Tibial nerve (tissue), 4 donors: ENCODE results near the gene PHACTR1. TPM values are rescaled to one million over a fixed set of nuclear protein-coding genes. Genes with fewer than 3 reads are reported as not detected.
A peak's percentile ranks its signal among the peaks of the same experiment; 100 is the strongest.

Source experiments
- DNase-seq, 2 donors: peaks; one replicate each; pipeline ENCODE4 v3.0.0-alpha.2; 2019; ENCODE audit warnings: low spot score in 2 of 2
- H3K27ac ChIP-seq, 4 donors: fragments of 200-600 bp; sonication (generic) in 3 of 4; one replicate each; pipeline ENCODE4 v1.5.1; 2017 to 2019; ENCODE audit warnings: mild to moderate bottlenecking in 1 of 4
- H3K27me3 ChIP-seq, 2 donors: fragments of 200-600 bp; sonication (generic) in 1 of 2; one replicate each; pipeline versions ENCODE4 v1.5.1 to v1.6.0; 2017 to 2019
- H3K36me3 ChIP-seq, 3 donors: fragments of 200-600 bp; sonication (generic); one replicate each; pipeline ENCODE4 v1.5.1; 2018 to 2019
- H3K4me1 ChIP-seq, 4 donors: fragments of 200-600 bp; sonication (generic) in 3 of 4; one replicate each; pipeline ENCODE4 v1.5.1; 2017 to 2019
- H3K4me3 ChIP-seq, 4 donors: fragments of 200-600 bp; sonication (generic) in 3 of 4; one replicate each; pipeline ENCODE4 v1.5.1; 2017 to 2019; ENCODE audit warnings: mild to moderate bottlenecking in 1 of 4, moderate library complexity in 1 of 4
- H3K9me3 ChIP-seq, 4 donors: fragments of 200-600 bp; sonication (generic) in 3 of 4; one replicate each; pipeline ENCODE4 v1.5.1; 2017 to 2019
- CTCF ChIP-seq, 5 experiments: fragments of 200-600 bp in 3 of 5; fragments of 450-650 bp in 2 of 5; sonication (generic) in 3 of 5; IDR thresholded peaks; one replicate each; pipeline ENCODE4 v1.5.1; 2016 to 2019; ENCODE audit warnings: antibody characterized with exemption in 5 of 5, mild to moderate bottlenecking in 3 of 5, moderate library complexity in 2 of 5
- EP300 ChIP-seq, 2 donors: sonication (generic); formaldehyde crosslinking; IDR thresholded peaks; one replicate each; pipeline ENCODE4 v1.6.1; 2017; ENCODE audit warnings: antibody characterized with exemption in 2 of 2, mild to moderate bottlenecking in 1 of 2
- POLR2A ChIP-seq, 2 donors: fragments of 450-650 bp; IDR thresholded peaks; one replicate each; pipeline ENCODE4 v1.6.1; 2017; ENCODE audit warnings: antibody characterized with exemption in 2 of 2, mild to moderate bottlenecking in 2 of 2, moderate library complexity in 2 of 2
- WGBS, 2 donors: methylation state at CpG; one replicate each; pipeline ENCODE4 v1.1.5; 2018; 5-methylcytosine and 5-hydroxymethylcytosine counted together
- total RNA-seq, 4 donors: library from RNA; depleted of rRNA; stranded (reverse); fragments of >200 nt; gene quantifications; one replicate each; pipeline ENCODE4 v1.1.0, GENCODE V29; 2016

The PHACTR1 gene
- total RNA-seq, 4 donors from 2014 or later = 1.5 to 2.7 (median 1.6) TPM

- no peak for DNase-seq
- peaks cover 0 to 6% (median 0%) of the 10 kb centered on the region in 3 donors for H3K36me3 ChIP-seq
- no peaks in the 10 kb centered on the region for H3K9me3 ChIP-seq
- peaks cover 0 to 6% (median 0%) of the 10 kb centered on the region in 4 donors for H3K4me1 ChIP-seq
- no peak overlapping the region for H3K27ac ChIP-seq
- WGBS, 2 donors = 56 to 63% methylated on average over 1 of the region's 1 CpG
- no peak for TF ChIP-seq POLR2A (IDR thresholded peaks at IDR 0.05)
- peak in 1 of 2 donors; percentile 67 for TF ChIP-seq EP300 (IDR thresholded peaks at IDR 0.05)
- no peaks in the 10 kb centered on the region for H3K27me3 ChIP-seq
- no peak overlapping the region for H3K4me3 ChIP-seq
Observed at GRCh38 chr6:13261464-13261994, 545.0 kb downstream of the PHACTR1 start.

- H3K9me3 ChIP-seq = no peaks in the 10 kb centered on the region
- peaks cover 0 to 6% (median 0%) of the 10 kb centered on the region in 4 donors for H3K4me1 ChIP-seq
- no peak overlapping the region for H3K27ac ChIP-seq
- TF ChIP-seq POLR2A (IDR thresholded peaks at IDR 0.05) = no peak
- no peak for TF ChIP-seq CTCF (IDR thresholded peaks at IDR 0.05)
- WGBS, 2 donors = 6 to 14% methylated on average over 1 of the region's 1 CpG
- no peak overlapping the region for H3K4me3 ChIP-seq
- peaks cover 0 to 13% (median 0%) of the 10 kb centered on the region in 3 donors for H3K36me3 ChIP-seq
- no peaks in the 10 kb centered on the region for H3K27me3 ChIP-seq
- DNase-seq = no peak
Observed at GRCh38 chr6:13262302-13263230, 546.0 kb downstream of the PHACTR1 start.

GRCh38 chr6:13263669-13264068 lies 547.1 kb downstream of the PHACTR1 start:
- TF ChIP-seq POLR2A (IDR thresholded peaks at IDR 0.05) (no peak), EP300 (IDR thresholded peaks at IDR 0.05) (no peak), CTCF (IDR thresholded peaks at IDR 0.05) (no peak)
- 89 to 94% methylated on average over 6 of the region's 6 CpGs for WGBS, 2 donors
- Histone ChIP-seq H3K4me1 (peaks cover 0 to 6% (median 0%) of the 10 kb centered on the region in 4 donors), H3K27me3 (no peaks in the 10 kb centered on the region), H3K36me3 (peaks cover 0 to 13% (median 0%) of the 10 kb centered on the region in 3 donors), H3K9me3 (no peaks in the 10 kb centered on the region), H3K4me3 (no peak overlapping the region), H3K27ac (no peak overlapping the region)
- DNase-seq = no peak

- H3K27ac ChIP-seq = no peak overlapping the region
- DNase-seq = no peak
- H3K4me1 ChIP-seq = peaks cover 0 to 7% (median 1%) of the 10 kb centered on the region in 4 donors
- TF ChIP-seq CTCF (IDR thresholded peaks at IDR 0.05) (no peak), POLR2A (IDR thresholded peaks at IDR 0.05) (no peak), EP300 (IDR thresholded peaks at IDR 0.05) (no peak)
- 88 to 94% methylated on average over 2 of the region's 2 CpGs for WGBS, 2 donors
- no peaks in the 10 kb centered on the region for H3K9me3 ChIP-seq
- H3K36me3 ChIP-seq = peaks cover 0 to 13% (median 0%) of the 10 kb centered on the region in 3 donors
- H3K27me3 ChIP-seq = no peaks in the 10 kb centered on the region
- H3K4me3 ChIP-seq = no peak overlapping the region
Observed at GRCh38 chr6:13267142-13267651, 550.6 kb downstream of the PHACTR1 start.

- DNase-seq = no peak
- Histone ChIP-seq H3K4me1 (peaks cover 0 to 19% (median 9%) of the 10 kb centered on the region in 4 donors), H3K9me3 (no peaks in the 10 kb centered on the region), H3K4me3 (no peak overlapping the region), H3K27ac (no peak overlapping the region), H3K36me3 (peaks cover 0 to 13% (median 0%) of the 10 kb centered on the region in 3 donors), H3K27me3 (no peaks in the 10 kb centered on the region)
- 41 to 50% methylated on average over 8 of the region's 8 CpGs for WGBS, 2 donors
- no peak for TF ChIP-seq POLR2A (IDR thresholded peaks at IDR 0.05)
- TF ChIP-seq CTCF (IDR thresholded peaks at IDR 0.05) = no peak
- no peak for TF ChIP-seq EP300 (IDR thresholded peaks at IDR 0.05)
Observed at GRCh38 chr6:13268913-13269518, 552.4 kb downstream of the PHACTR1 start.
